VCaP (cell line): Measurements from ENCODE around the gene ISG15.
"Not testable (repeated sequence)": the region's sequence is repeated elsewhere in the genome, so short reads cannot be mapped to it uniquely, and the experiment has no call there.

Source experiments
- H3K27ac ChIP-seq: fragments of 450-650 bp; 2 replicates; pipeline ENCODE4 v1.5.1; 2017
- CTCF ChIP-seq: fragments of 450-650 bp; conservative IDR thresholded peaks from 2 replicates; pipeline ENCODE4 v1.5.1; 2017; ENCODE audit warnings: mild to moderate bottlenecking, moderate library complexity

The ISG15 gene

GRCh38 chr1:1014799-1015681, 1.7 kb downstream of the ISG15 start:
- peak; percentile 60 for TF ChIP-seq CTCF

GRCh38 chr1:1017397-1018320, 4.4 kb downstream of the ISG15 start:
- H3K27ac ChIP-seq = not testable (repeated sequence)

More at GRCh38 chr1:1014799-1015681, 1.7 kb downstream of the ISG15 start:
- H3K27ac ChIP-seq = peak overlapping the region; percentile 81

GRCh38 chr1:1018321-1018685, 5.0 kb downstream of the ISG15 start:
- not testable (repeated sequence) for H3K27ac ChIP-seq

- H3K27ac ChIP-seq = peak overlapping the region; percentile 86
- TF ChIP-seq CTCF = peak; percentile 89
Measured at GRCh38 chr1:1019122-1019999, 6.1 kb downstream of the ISG15 start.

- TF ChIP-seq CTCF = no peak
- peak within 1 kb of the TSS; percentile 86 for H3K27ac ChIP-seq
Measured at GRCh38 chr1:1020000-1020404, 6.7 kb downstream of the ISG15 start, which contains the start of gene AGRN. Gene AGRN (plus strand): TSS chr1:1020120. CDS start chr1:1020173, 53 bp downstream.

- peak overlapping the region; percentile 86 for H3K27ac ChIP-seq
- TF ChIP-seq CTCF = no peak
Measured at GRCh38 chr1:1020415-1021009, 7.2 kb downstream of the ISG15 start.

- H3K27ac ChIP-seq = peak overlapping the region; percentile 86
- TF ChIP-seq CTCF = no peak
Measured at GRCh38 chr1:1021010-1021919, 8.0 kb downstream of the ISG15 start.
